Fibroblast of lung (primary cell): ENCODE results near the gene P2RY8.

Experiments
- CTCF ChIP-seq, 2 donors: IDR thresholded peaks in 1 of 2; conservative IDR thresholded peaks in 1 of 2; 1 replicate in 1 of 2; 2 replicates in 1 of 2; pipeline ENCODE4 v1.5.1; 2011 to 2012; ENCODE audit warnings: low read length in 2 of 2, control low read depth in 1 of 2, inconsistent platforms in 1 of 2, low read depth in 1 of 2, mild to moderate bottlenecking in 1 of 2
- EZH2 ChIP-seq: IDR thresholded peaks from 2 replicates; pipeline ENCODE4 v1.5.1; 2012; ENCODE audit warnings: low read length, control low read depth, mild to moderate bottlenecking; ENCODE audit errors: missing control alignments

GRCh38 chrX:1502853-1503252 is 34.1 kb downstream of the P2RY8 start:
- TF ChIP-seq CTCF (conservative IDR thresholded peaks at IDR 0.05 in 1 of 2, IDR thresholded peaks at IDR 0.05 in 1 of 2; ENCODE audit: low read depth in 1 of 2, low read length in 2 of 2) (no peak), EZH2 (no peak)
